ENCODE data around the gene BAX. TPM values are rescaled to one million over a fixed set of nuclear protein-coding genes. Genes with fewer than 3 reads are reported as not detected.

BAX gene
- total and polyA plus RNA-seq, 2 of the 13 experiments (the other 11 are each of a cell fraction or from before 2014, with no cell fraction given), result 139 to 176 TPM

DNA sequence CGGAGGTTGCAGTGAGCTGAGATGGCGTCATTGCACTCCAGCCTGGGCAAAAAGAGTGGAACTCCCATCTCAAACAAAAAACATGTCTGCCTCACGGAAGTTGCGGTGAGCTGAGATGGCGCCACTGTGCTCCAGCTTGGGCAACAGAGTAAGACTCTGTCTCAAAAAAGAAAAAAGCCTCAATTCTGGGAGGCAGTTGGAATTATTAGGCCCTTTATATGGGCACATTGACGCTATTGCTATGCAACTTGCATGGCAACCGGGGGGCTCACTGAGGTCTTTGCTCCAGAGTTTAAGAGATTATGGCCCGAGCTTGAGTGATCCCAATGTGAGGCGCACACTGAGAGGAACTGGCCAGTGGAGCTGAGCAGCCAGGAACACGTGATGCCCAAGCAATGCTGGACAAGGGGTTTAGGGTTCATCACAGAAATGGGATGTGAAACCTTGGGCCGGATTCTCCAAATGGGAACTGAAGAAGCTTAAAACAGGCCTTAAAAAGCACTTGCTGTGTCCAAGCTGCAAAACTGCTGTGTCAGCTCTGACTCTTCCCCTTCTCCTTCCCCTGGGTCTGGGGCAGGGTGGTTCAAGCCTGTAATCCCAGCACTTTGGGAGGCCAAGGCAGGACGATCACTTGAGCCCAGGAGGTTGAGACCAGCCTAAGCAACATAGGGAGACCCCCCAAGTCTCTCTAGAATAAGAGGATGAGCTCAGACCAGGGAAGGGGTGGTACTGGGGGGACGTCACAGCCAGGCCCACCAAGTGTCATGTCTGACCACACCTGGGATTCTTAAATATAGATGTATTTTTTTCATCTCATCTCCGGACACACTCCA is 12.9 kb downstream of the BAX start (continued):
- TF ChIP-seq ZNF318 (CRISPR knock-in tag; IDR thresholded peaks at IDR 0.05) (0 out of 2 replicates have a peak, but pooled peaks have one; percentile 49), SP5 (CRISPR knock-in tag; IDR thresholded peaks at IDR 0.05; ENCODE audit: borderline replicate concordance, low read depth) (no peak), PITX1 (CRISPR knock-in tag; IDR thresholded peaks at IDR 0.05) (no peak), RBM22 (optimal IDR thresholded peaks at IDR 0.05; ENCODE audit: low read length) (peak; percentile 99), SOX5 (CRISPR knock-in tag; IDR thresholded peaks at IDR 0.05; ENCODE audit: borderline replicate concordance) (no peak)
- TF ChIP-seq, protein P1, sequence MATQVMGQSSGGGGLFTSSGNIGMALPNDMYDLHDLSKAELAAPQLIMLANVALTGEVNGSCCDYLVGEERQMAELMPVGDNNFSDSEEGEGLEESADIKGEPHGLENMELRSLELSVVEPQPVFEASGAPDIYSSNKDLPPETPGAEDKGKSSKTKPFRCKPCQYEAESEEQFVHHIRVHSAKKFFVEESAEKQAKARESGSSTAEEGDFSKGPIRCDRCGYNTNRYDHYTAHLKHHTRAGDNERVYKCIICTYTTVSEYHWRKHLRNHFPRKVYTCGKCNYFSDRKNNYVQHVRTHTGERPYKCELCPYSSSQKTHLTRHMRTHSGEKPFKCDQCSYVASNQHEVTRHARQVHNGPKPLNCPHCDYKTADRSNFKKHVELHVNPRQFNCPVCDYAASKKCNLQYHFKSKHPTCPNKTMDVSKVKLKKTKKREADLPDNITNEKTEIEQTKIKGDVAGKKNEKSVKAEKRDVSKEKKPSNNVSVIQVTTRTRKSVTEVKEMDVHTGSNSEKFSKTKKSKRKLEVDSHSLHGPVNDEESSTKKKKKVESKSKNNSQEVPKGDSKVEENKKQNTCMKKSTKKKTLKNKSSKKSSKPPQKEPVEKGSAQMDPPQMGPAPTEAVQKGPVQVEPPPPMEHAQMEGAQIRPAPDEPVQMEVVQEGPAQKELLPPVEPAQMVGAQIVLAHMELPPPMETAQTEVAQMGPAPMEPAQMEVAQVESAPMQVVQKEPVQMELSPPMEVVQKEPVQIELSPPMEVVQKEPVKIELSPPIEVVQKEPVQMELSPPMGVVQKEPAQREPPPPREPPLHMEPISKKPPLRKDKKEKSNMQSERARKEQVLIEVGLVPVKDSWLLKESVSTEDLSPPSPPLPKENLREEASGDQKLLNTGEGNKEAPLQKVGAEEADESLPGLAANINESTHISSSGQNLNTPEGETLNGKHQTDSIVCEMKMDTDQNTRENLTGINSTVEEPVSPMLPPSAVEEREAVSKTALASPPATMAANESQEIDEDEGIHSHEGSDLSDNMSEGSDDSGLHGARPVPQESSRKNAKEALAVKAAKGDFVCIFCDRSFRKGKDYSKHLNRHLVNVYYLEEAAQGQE (IDR thresholded peaks at IDR 0.05; ENCODE audit: borderline replicate concordance in 1 of 2, low read depth in 1 of 2, low read length in 2 of 2), result no peak; a peak in 1 of 4 replicates
- TF ChIP-seq, protein P2, sequence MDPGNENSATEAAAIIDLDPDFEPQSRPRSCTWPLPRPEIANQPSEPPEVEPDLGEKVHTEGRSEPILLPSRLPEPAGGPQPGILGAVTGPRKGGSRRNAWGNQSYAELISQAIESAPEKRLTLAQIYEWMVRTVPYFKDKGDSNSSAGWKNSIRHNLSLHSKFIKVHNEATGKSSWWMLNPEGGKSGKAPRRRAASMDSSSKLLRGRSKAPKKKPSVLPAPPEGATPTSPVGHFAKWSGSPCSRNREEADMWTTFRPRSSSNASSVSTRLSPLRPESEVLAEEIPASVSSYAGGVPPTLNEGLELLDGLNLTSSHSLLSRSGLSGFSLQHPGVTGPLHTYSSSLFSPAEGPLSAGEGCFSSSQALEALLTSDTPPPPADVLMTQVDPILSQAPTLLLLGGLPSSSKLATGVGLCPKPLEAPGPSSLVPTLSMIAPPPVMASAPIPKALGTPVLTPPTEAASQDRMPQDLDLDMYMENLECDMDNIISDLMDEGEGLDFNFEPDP (CRISPR knock-in tag; conservative IDR thresholded peaks at IDR 0.05), result no peak
